ENCODE data around the gene HERPUD2. TPM values are rescaled to one million over a fixed set of nuclear protein-coding genes. Genes with fewer than 3 reads are reported as not detected.
A peak's percentile ranks its signal among the peaks of the same experiment; 100 is the strongest.

Gene HERPUD2
- total RNA-seq, result 17.5 TPM
- long read RNA-seq, transcript HERPUD2-202 (8 exons, 3,057 nt), result major isoform, 15 of 27 reads
- long read RNA-seq, partial matches to known transcripts, result 5 of 27 reads
- long read RNA-seq, other reads (novel, unspliced or antisense), result 7 of 27 reads

- DNase-seq (ENCODE audit: low spot score), result peak; percentile 99
- intact Hi-C loops (cut with DNase I), result loop anchor here (10.0 kb wide), 1 partner anchor 610 kb away; no protein-coding TSS in a partner anchor
These were observed at the start of gene HERPUD2 for GRCh38 chr7:35694784-35695472. HERPUD2 (minus strand) TSS chr7:35695135; CDS start chr7:35694330, 805 bp downstream.

- intact Hi-C loops (cut with DNase I), result no loop called here
- no peak for DNase-seq (ENCODE audit: low spot score)
These were observed 44.0 kb upstream of the HERPUD2 start for GRCh38 chr7:35738889-35739288.

- intact Hi-C loops (cut with DNase I), result no loop called here
- DNase-seq (ENCODE audit: low spot score), result no peak
These were observed 41.8 kb upstream of the HERPUD2 start for GRCh38 chr7:35736725-35737124.

GRCh38 chr7:35735396-35735795, 40.5 kb upstream of the HERPUD2 start:
- no peak for DNase-seq (ENCODE audit: low spot score)
- intact Hi-C loops (cut with DNase I), result no loop called here

- no peak for DNase-seq (ENCODE audit: low spot score)
- intact Hi-C loops (cut with DNase I), result no loop called here
These were observed 39.1 kb upstream of the HERPUD2 start for GRCh38 chr7:35734001-35734483.

- intact Hi-C loops (cut with DNase I), result no loop called here
- no peak for DNase-seq (ENCODE audit: low spot score)
These were observed 36.4 kb upstream of the HERPUD2 start for GRCh38 chr7:35731349-35731748.

- intact Hi-C loops (cut with DNase I), result no loop called here
- DNase-seq (ENCODE audit: low spot score), result no peak
These were observed 34.3 kb upstream of the HERPUD2 start for GRCh38 chr7:35729061-35729783.

- intact Hi-C loops (cut with DNase I), result no loop called here
- no peak for DNase-seq (ENCODE audit: low spot score)
These were observed 33.6 kb upstream of the HERPUD2 start for GRCh38 chr7:35728412-35729060.

- intact Hi-C loops (cut with DNase I), result no loop called here
- no peak for DNase-seq (ENCODE audit: low spot score)
These were observed 32.6 kb upstream of the HERPUD2 start for GRCh38 chr7:35727571-35727970.

- intact Hi-C loops (cut with DNase I), result no loop called here
- DNase-seq (ENCODE audit: low spot score), result no peak
These were observed 31.7 kb upstream of the HERPUD2 start for GRCh38 chr7:35726654-35727053.

GRCh38 chr7:35725280-35725680, 30.3 kb upstream of the HERPUD2 start:
- intact Hi-C loops (cut with DNase I), result no loop called here
- DNase-seq (ENCODE audit: low spot score), result no peak

GRCh38 chr7:35723011-35723410, 28.1 kb upstream of the HERPUD2 start:
- intact Hi-C loops (cut with DNase I), result no loop called here

GRCh38 chr7:35722054-35722849, 27.3 kb upstream of the HERPUD2 start:
- intact Hi-C loops (cut with DNase I), result no loop called here
- no peak for DNase-seq (ENCODE audit: low spot score)

More at GRCh38 chr7:35723011-35723410, 28.1 kb upstream of the HERPUD2 start:
- no peak for DNase-seq (ENCODE audit: low spot score)

- intact Hi-C loops (cut with DNase I), result no loop called here
- DNase-seq (ENCODE audit: low spot score), result no peak
These were observed 26.4 kb upstream of the HERPUD2 start for GRCh38 chr7:35721288-35721687.

GRCh38 chr7:35720849-35721248, 25.9 kb upstream of the HERPUD2 start:
- intact Hi-C loops (cut with DNase I), result no loop called here
- no peak for DNase-seq (ENCODE audit: low spot score)

GRCh38 chr7:35720032-35720431, 25.1 kb upstream of the HERPUD2 start:
- DNase-seq (ENCODE audit: low spot score), result no peak
- intact Hi-C loops (cut with DNase I), result no loop called here

- intact Hi-C loops (cut with DNase I), result no loop called here
- no peak for DNase-seq (ENCODE audit: low spot score)
These were observed 23.1 kb upstream of the HERPUD2 start for GRCh38 chr7:35718047-35718446.

GRCh38 chr7:35717516-35717915, 22.6 kb upstream of the HERPUD2 start:
- intact Hi-C loops (cut with DNase I), result no loop called here
- DNase-seq (ENCODE audit: low spot score), result no peak

- intact Hi-C loops (cut with DNase I), result no loop called here
- no peak for DNase-seq (ENCODE audit: low spot score)
These were observed 22.1 kb upstream of the HERPUD2 start for GRCh38 chr7:35717013-35717412.

Data from cardiac septum (tissue), 1 donor.